Liver (tissue), 9 donors: ENCODE data around the gene PBOV1. TPM values are rescaled to one million over a fixed set of nuclear protein-coding genes. Genes with fewer than 3 reads are reported as not detected.

ENCODE experiments used
- DNase-seq: peaks from one replicate; pipeline ENCODE4 v3.0.0-alpha.2; 2017; ENCODE audit warnings: low spot score
- H3K27ac ChIP-seq, 2 donors: one replicate each; pipeline ENCODE4 v1.7.0; 2013; ENCODE audit warnings: inconsistent platforms in 2 of 2, low read length in 2 of 2, control low read depth in 1 of 2, low read depth in 1 of 2, mild to moderate bottlenecking in 1 of 2
- H3K27me3 ChIP-seq, 4 donors: one replicate each; pipeline versions ENCODE4 v1.6.1 to v1.7.0; 2013; ENCODE audit warnings: low read length in 3 of 4, inconsistent platforms in 1 of 4, mild to moderate bottlenecking in 1 of 4, moderate library complexity in 1 of 4; ENCODE audit not compliant: control insufficient read depth in 4 of 4, insufficient read depth in 4 of 4
- H3K36me3 ChIP-seq, 4 donors: one replicate each; pipeline versions ENCODE4 v1.6.1 to v1.7.0; 2013; ENCODE audit warnings: low read length in 3 of 4, mild to moderate bottlenecking in 3 of 4, low read depth in 1 of 4, moderate library complexity in 1 of 4; ENCODE audit not compliant: control insufficient read depth in 4 of 4, insufficient read depth in 3 of 4
- H3K4me1 ChIP-seq, 4 donors: one replicate each; pipeline versions ENCODE4 v1.6.1 to v1.7.0; 2013; ENCODE audit warnings: low read length in 3 of 4, mild to moderate bottlenecking in 3 of 4, moderate library complexity in 1 of 4; ENCODE audit not compliant: control insufficient read depth in 4 of 4, insufficient read depth in 4 of 4
- H3K4me3 ChIP-seq, 3 donors: one replicate each; pipeline versions ENCODE4 v1.6.1 to v1.7.0; 2013; ENCODE audit warnings: low read length in 3 of 3, control low read depth in 1 of 3, low read depth in 1 of 3, mild to moderate bottlenecking in 1 of 3
- H3K9ac ChIP-seq, 2 donors: one replicate each; pipeline ENCODE4 v1.7.0; 2013; ENCODE audit warnings: low read length in 2 of 2, mild to moderate bottlenecking in 2 of 2, moderate library complexity in 2 of 2, control low read depth in 1 of 2, low read depth in 1 of 2
- H3K9me3 ChIP-seq, 4 donors: one replicate each; pipeline versions ENCODE4 v1.6.1 to v1.7.0; 2013; ENCODE audit warnings: low read length in 3 of 4; ENCODE audit not compliant: control insufficient read depth in 4 of 4
- CTCF ChIP-seq: fragments of 150-350 bp; IDR thresholded peaks from 2 replicates; pipeline ENCODE4 v1.5.1; 2017; ENCODE audit warnings: improper control_type of control experiment, low read depth, low read length; ENCODE audit not compliant: missing input control
- EGR1 ChIP-seq, 2 donors: IDR thresholded peaks; 2 replicates each; pipeline ENCODE4 v1.6.1; 2016 to 2018; ENCODE audit warnings: antibody characterized with exemption in 2 of 2, low read depth in 2 of 2
- FOXA1 ChIP-seq: IDR thresholded peaks from 2 replicates; pipeline ENCODE4 v1.6.1; 2016; ENCODE audit warnings: antibody characterized with exemption
- FOXA2 ChIP-seq: IDR thresholded peaks from 2 replicates; pipeline ENCODE4 v1.6.1; 2016; ENCODE audit warnings: antibody characterized with exemption
- GABPA ChIP-seq, 2 donors: IDR thresholded peaks in 1 of 2; conservative IDR thresholded peaks in 1 of 2; 2 replicates each; pipeline ENCODE4 v1.6.1; 2016; ENCODE audit warnings: antibody characterized with exemption in 2 of 2, mild to moderate bottlenecking in 1 of 2, moderate library complexity in 1 of 2
- HNF4A ChIP-seq, 2 donors: conservative IDR thresholded peaks; 2 replicates each; pipeline ENCODE4 v1.6.1; 2016; ENCODE audit warnings: antibody characterized with exemption in 2 of 2, mild to moderate bottlenecking in 2 of 2
- HNF4G ChIP-seq: IDR thresholded peaks from 2 replicates; pipeline ENCODE4 v1.6.1; 2016; ENCODE audit warnings: antibody characterized with exemption
- JUND ChIP-seq, 2 donors: IDR thresholded peaks; 2 replicates each; pipeline ENCODE4 v1.6.1; 2016; ENCODE audit warnings: antibody characterized with exemption in 2 of 2
- MAX ChIP-seq: IDR thresholded peaks from 2 replicates; pipeline ENCODE4 v1.6.1; 2016; ENCODE audit warnings: antibody characterized with exemption
- RAD21 ChIP-seq, 2 donors: IDR thresholded peaks; 2 replicates each; pipeline ENCODE4 v1.6.1; 2016; ENCODE audit warnings: antibody characterized with exemption in 2 of 2, mild to moderate bottlenecking in 2 of 2
- RXRA ChIP-seq, 2 donors: IDR thresholded peaks; 2 replicates each; pipeline ENCODE4 v1.6.1; 2017 to 2018; ENCODE audit warnings: antibody characterized with exemption in 2 of 2, mild to moderate bottlenecking in 1 of 2
- SP1 ChIP-seq: IDR thresholded peaks from 2 replicates; pipeline ENCODE4 v1.6.1; 2018; ENCODE audit warnings: antibody characterized with exemption, mild to moderate bottlenecking
- TAF1 ChIP-seq: conservative IDR thresholded peaks from 2 replicates; pipeline ENCODE4 v1.6.1; 2016; ENCODE audit warnings: antibody characterized with exemption, mild to moderate bottlenecking
- YY1 ChIP-seq: IDR thresholded peaks from 2 replicates; pipeline ENCODE4 v1.6.1; 2016; ENCODE audit warnings: antibody characterized with exemption, mild to moderate bottlenecking
- ZBTB33 ChIP-seq: IDR thresholded peaks from 2 replicates; pipeline ENCODE4 v1.6.1; 2016; ENCODE audit warnings: antibody characterized with exemption
- WGBS: extraction: QIAGEN DNeasy Blood & Tissue Kit; methylation state at CpG from one replicate; pipeline ENCODE4 v1.1.7; 2013; 5-methylcytosine and 5-hydroxymethylcytosine counted together
- polyA plus RNA-seq, 2 donors: library from polyadenylated mRNA; stranded (reverse) in 1 of 2; unstranded in 1 of 2; fragments of 200-250 nt in 1 of 2; fragments of >200 nt in 1 of 2; fragmentation: Nextera tagmentation in 1 of 2; extraction: Ambion mirVana in 1 of 2; gene quantifications; one replicate each; pipeline versions ENCODE4 v1.2.1 to v1.2.3, GENCODE V29; 2013 to 2015
- total RNA-seq, 2 donors: library from RNA; depleted of rRNA; stranded (reverse); fragments of >200 nt; gene quantifications; one replicate each; pipeline ENCODE4 v1.2.3, GENCODE V29; 2014
- TF ChIP-seq, protein P1 (sequence below): IDR thresholded peaks from 2 replicates; pipeline ENCODE4 v1.6.1; 2016; ENCODE audit warnings: antibody characterized with exemption, mild to moderate bottlenecking
- TF ChIP-seq, protein P2 (sequence below): IDR thresholded peaks from 2 replicates; pipeline ENCODE4 v1.6.1; 2016; ENCODE audit warnings: antibody characterized with exemption
- donor health status: healthy.
- donor health status: healthy.
- donor health status: healthy.
- donor health status: healthy.
- donor health status: healthy.

PBOV1 gene
- total and polyA plus RNA-seq, 4 donors: not detected

DNA sequence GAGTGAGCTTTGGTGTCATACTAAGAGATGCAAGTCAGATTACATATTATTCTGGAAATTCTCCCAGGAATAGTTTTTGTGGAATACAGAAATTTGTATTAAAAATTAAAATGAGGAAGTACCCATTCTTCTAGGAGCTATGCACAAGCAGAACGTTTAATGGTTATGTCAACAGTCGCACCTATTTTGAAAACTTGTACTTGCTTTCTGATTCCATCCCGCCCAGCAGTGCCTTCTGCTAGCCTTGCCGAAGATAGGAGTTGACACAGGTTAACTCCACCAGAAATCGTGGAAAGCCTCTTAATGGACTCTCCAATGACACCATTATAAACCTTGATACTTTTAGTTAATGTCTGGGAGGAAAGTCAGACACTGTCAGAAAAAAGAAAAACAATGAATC, 6.7 kb downstream of the PBOV1 start (continued):
- no peak for TF ChIP-seq GABPA (IDR thresholded peaks at IDR 0.05 in 1 of 2, conservative IDR thresholded peaks at IDR 0.05 in 1 of 2)
- TF ChIP-seq FOXA2: no peak
- no peak for TF ChIP-seq MAX
- no peak for TF ChIP-seq YY1
- no peak for TF ChIP-seq RAD21 (IDR thresholded peaks at IDR 0.05)
- TF ChIP-seq, protein P1, sequence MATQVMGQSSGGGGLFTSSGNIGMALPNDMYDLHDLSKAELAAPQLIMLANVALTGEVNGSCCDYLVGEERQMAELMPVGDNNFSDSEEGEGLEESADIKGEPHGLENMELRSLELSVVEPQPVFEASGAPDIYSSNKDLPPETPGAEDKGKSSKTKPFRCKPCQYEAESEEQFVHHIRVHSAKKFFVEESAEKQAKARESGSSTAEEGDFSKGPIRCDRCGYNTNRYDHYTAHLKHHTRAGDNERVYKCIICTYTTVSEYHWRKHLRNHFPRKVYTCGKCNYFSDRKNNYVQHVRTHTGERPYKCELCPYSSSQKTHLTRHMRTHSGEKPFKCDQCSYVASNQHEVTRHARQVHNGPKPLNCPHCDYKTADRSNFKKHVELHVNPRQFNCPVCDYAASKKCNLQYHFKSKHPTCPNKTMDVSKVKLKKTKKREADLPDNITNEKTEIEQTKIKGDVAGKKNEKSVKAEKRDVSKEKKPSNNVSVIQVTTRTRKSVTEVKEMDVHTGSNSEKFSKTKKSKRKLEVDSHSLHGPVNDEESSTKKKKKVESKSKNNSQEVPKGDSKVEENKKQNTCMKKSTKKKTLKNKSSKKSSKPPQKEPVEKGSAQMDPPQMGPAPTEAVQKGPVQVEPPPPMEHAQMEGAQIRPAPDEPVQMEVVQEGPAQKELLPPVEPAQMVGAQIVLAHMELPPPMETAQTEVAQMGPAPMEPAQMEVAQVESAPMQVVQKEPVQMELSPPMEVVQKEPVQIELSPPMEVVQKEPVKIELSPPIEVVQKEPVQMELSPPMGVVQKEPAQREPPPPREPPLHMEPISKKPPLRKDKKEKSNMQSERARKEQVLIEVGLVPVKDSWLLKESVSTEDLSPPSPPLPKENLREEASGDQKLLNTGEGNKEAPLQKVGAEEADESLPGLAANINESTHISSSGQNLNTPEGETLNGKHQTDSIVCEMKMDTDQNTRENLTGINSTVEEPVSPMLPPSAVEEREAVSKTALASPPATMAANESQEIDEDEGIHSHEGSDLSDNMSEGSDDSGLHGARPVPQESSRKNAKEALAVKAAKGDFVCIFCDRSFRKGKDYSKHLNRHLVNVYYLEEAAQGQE: no peak

- Histone ChIP-seq H3K36me3 (no peaks in the 10 kb centered on the region), H3K9ac (no peak overlapping the region), H3K27ac (no peak overlapping the region), H3K4me1 (no peaks in the 10 kb centered on the region), H3K9me3 (no peaks in the 10 kb centered on the region), H3K27me3 (peaks cover 0 to 3% (median 0%) of the 10 kb centered on the region in 4 donors), H3K4me3 (no peak overlapping the region)
- DNase-seq: no peak
- WGBS: 84% methylated on average over 2 of the region's 2 CpGs
- TF ChIP-seq FOXA1: no peak
- TF ChIP-seq JUND (IDR thresholded peaks at IDR 0.05): no peak
- no peak for TF ChIP-seq YY1
- TF ChIP-seq, protein P2, sequence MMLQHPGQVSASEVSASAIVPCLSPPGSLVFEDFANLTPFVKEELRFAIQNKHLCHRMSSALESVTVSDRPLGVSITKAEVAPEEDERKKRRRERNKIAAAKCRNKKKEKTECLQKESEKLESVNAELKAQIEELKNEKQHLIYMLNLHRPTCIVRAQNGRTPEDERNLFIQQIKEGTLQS: no peak
- TF ChIP-seq FOXA2: no peak
- no peak for TF ChIP-seq ZBTB33
- no peak for TF ChIP-seq TAF1
- TF ChIP-seq RAD21 (IDR thresholded peaks at IDR 0.05): no peak
- no peak for TF ChIP-seq MAX
Measured at GRCh38 chr6:138211048-138211581, 7.2 kb downstream of the PBOV1 start.

DNA sequence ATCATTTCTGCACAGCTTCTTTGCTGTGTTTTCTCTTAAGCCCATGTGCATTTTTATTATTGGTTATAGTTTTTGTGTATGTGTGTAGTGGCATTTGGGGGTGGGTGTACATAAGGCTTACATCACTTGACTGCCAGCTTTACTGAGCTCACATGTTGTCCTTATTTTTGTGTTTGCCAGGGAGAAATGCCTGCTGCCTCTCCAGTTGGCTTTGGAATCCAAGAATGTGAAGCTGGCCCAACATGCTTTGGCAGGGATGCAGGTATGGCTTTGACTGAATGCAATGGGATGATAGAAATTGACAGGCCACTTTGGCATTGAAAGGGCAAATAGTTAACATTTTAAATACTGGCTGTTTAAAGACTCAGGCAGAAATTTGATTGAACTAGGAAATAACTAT, 11.4 kb downstream of the PBOV1 start:
- DNase-seq: no peak
- Histone ChIP-seq H3K36me3 (no peaks in the 10 kb centered on the region), H3K27me3 (peaks cover 0 to 3% (median 0%) of the 10 kb centered on the region in 4 donors), H3K27ac (no peak overlapping the region), H3K4me1 (no peaks in the 10 kb centered on the region), H3K9me3 (no peaks in the 10 kb centered on the region), H3K4me3 (no peak overlapping the region), H3K9ac (no peak overlapping the region)
- no peak for TF ChIP-seq FOXA2
- TF ChIP-seq GABPA (IDR thresholded peaks at IDR 0.05 in 1 of 2, conservative IDR thresholded peaks at IDR 0.05 in 1 of 2): no peak
- no peak for TF ChIP-seq SP1
- TF ChIP-seq RAD21 (IDR thresholded peaks at IDR 0.05): no peak
- no peak for TF ChIP-seq MAX
- TF ChIP-seq CTCF: no peak
- TF ChIP-seq RXRA (IDR thresholded peaks at IDR 0.05): no peak
- TF ChIP-seq, protein P2: no peak
- TF ChIP-seq FOXA1: no peak
- TF ChIP-seq EGR1 (IDR thresholded peaks at IDR 0.05; ENCODE audit: low read depth in 2 of 2): no peak
- TF ChIP-seq HNF4A (conservative IDR thresholded peaks at IDR 0.05): no peak
- TF ChIP-seq TAF1: no peak
- TF ChIP-seq HNF4G: no peak
